HG03159 (cell line): ENCODE data around the gene SGSH.
"Not testable (repeated sequence)": the region's sequence is repeated elsewhere in the genome, so short reads cannot be mapped to it uniquely, and the experiment has no call there.

Experiments
- ATAC-seq: cut with Tn5 transposase; IDR thresholded peaks from one replicate; pipeline ENCODE4 v1.9.1; 2021; ENCODE audit warnings: mild to moderate bottlenecking, moderate library complexity; ENCODE audit not compliant: unreplicated experiment

SGSH gene

DNA sequence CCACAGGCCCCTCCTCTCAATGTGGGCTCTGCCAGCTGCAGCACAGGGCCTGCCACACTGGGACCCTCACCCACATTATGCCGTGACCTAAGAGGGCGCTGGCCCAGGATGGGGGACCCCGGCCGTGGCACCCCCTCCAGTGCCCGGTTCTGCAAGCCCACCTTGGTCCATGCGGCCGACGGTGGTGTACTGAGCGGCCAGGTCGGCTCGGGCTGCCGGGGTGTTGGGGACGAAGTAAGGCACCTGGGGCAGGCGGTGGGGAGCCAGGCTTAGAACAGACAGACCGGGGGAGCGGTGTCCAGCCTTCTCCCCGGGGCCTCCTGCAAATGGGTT, 6.5 kb downstream of the SGSH start:
- ATAC-seq = no peak

DNA sequence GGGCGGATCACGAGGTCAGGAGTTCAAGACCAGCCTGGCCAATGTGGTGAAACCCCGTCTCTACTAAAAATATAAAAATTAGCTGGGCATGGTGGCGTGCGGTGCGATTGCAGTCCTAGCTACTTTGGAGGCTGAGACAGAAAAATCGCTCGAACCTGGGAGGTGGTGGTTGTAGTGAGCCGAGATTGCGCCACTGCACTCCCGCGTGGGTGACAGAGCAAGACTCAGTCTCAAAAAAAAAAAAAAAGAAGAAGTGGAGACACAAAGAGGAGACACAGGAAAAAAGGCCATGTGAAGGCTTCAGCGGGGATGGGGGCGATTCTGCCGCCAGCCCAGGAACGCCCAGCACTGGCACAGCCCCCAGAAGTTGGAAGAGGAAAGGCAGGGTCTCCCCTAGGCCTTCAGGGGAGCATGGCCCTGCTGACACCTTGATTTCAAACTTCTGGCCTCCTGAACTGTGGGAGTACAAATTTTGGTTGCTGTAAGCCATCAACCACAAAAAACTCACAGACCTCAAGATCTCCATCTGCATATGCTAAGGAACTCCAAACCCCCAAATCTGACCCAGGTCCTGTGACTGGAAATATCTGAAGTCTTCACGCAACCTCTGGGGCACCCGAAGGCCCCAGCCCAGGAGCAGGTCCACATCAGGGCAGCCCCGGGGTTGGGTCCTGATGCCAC, 7.0 kb downstream of the SGSH start:
- no peak for ATAC-seq

GRCh38 chr17:80212511-80212910, 7.6 kb downstream of the SGSH start:
- ATAC-seq = no peak

DNA sequence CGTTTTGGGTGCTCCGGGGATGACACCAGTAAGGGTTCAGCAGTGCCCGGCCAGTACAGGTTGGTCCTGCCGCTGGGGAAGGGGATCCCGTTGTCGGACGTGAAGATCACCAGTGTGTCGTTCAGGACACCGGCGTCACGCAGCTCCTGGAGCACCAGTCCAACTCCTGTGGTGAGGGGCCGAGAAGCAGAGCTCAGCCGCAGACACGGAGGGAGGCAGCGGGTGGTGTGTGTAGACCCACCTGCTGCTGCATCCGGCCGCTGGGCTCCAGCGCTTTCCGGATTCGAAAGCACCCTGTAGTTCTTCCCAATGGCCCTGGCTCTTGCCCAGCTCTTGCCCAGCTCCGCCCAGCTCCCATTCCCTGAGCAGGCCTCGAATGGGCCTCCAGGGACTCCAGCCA, 8.0 kb downstream of the SGSH start:
- ATAC-seq = no peak

DNA sequence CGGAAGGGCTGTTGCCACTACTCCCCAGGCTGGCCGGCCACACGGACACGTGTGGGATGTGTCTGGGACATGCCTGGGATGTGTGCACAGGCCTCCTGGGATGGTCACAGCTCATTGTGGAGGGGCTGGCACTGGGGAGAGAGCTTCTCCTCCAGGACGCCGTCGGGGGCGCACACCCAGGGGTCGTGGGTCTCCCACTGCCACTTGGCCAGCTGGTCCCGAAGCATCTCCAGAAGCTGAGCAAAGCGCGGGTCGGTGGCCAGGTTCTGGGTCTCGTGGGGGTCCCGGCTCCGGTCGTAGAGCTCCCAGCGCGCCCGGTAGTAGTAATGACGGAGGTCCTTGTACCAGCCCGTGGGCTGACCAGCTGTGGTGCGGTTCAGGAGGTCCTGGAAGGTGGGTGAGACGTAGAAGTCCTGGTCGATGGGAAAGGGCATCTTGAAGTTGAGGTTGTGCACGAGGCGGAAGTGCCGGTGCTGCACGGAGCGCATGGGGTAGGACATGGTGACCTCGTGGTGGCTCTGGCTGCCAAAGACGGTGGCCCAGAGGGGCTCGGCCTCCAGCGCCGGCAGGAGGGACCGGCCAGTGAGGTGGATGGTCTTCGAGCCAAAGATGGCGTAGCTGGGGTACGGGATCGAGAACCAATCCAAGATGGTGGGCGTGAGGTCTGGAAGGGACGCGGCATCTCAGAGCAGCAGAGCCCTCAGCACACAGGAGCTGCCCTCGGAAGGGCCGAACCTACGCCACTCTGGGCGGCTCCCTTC, 9.6 kb downstream of the SGSH start:
- no peak for ATAC-seq

DNA sequence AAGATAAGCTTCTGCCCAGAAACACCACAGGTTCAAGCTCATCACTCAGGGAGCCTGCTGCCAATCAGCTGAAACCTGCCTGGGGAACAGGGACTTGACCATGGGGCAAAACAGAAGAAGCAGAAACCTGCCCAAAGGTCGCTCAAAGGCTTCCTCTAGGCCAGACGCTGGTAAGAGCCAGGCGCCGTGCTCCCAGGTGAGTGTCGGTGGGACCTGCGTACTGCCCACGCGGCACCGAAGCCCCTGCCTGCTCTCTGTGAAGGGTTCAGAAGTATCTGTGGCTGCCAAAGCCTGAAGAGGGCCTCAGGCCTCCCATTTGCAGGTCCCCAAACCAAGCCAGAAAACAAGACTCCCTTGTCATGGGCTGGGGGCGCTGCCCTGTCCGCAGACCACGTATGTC, 10.4 kb downstream of the SGSH start:
- no peak for ATAC-seq

GRCh38 chr17:80208050-80208449, 12.1 kb downstream of the SGSH start:
- ATAC-seq = no peak

DNA sequence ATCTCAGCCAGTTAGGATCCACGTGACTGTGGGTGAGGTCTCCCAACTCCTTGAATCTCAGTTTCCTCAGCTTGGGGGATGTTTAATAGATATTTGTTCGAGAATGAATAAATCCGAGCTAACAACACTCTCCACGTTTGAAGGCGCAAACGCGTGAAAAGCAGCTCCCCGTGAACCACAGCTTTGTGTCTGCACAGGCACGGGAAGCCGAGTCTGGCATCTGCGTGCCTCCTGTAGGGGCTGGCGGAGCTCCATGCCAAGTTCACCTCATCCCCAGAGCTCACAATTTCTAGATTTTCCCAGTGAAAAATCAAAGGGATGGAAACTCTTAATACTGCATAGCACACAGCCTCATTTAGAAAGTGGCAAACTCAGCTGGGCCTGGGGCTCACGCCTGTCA, 14.3 kb downstream of the SGSH start:
- ATAC-seq = no peak

- ATAC-seq = no peak
Observed at GRCh38 chr17:80204626-80205468, 15.3 kb downstream of the SGSH start.

- no peak for ATAC-seq
Observed at GRCh38 chr17:80203471-80203963, 16.6 kb downstream of the SGSH start.

- no peak for ATAC-seq
Observed at GRCh38 chr17:80202197-80202596, 17.9 kb downstream of the SGSH start.

DNA sequence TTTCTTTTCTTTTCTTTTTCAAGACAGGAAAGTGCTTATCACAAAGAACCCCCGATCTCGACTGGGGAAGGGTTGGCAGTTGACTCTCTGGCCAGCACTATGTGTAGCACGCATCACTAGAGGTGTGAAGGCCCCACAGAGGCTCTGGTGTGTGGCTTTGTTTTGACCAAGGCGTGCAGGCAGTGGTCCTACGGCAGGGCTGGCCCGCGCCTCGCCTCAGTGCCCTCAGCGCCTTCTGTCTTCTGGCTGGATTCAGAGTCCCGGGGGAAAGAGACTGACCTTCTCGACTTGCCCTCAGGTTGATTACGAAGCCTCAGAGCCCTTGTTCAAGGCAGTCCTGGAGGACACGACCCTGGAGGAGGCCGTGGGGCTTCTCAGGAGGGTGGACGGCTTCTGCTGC, 18.7 kb downstream of the SGSH start:
- no peak for ATAC-seq

DNA sequence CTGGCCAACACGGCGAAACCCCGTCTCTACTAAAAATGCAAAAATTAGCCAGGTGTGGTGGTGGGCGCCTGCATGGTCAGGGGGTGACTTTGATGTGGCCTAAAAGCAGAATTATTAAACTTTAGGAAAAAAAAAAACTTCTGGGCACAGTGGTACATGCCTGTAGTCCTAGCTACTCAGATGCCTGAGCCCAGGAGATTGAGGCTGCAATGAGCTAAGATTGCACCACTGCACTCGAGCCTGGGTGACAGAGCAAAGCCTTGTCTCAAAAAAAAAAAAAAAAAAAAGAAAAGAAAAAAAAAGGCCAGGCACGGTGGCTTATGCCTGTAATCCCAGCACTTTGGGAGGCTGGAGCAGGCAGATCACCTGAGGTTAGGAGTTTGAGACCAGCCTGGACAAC, 20.8 kb downstream of the SGSH start:
- not testable (repeated sequence) for ATAC-seq

- no peak for ATAC-seq
Observed at GRCh38 chr17:80198144-80198661, 21.9 kb downstream of the SGSH start.

DNA sequence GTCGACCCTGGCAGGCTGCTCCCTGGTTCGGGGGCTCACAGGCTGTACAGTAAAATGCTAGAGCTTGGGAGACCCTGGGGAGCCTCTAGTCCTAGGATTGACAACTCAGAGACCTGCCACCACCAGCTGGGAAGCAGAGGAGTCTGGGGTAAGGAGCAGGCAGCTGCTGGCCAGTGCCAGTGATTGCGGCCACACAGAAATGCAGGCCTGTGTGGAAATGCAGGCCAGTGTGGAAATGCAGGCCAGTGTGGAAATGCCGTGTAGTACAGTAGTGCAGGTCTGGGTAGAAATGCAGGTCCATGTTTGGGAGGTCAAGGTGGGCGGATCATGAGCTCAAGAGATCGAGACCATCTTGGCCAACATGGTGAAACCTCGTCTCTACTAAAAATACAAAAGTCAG, 23.5 kb downstream of the SGSH start:
- no peak for ATAC-seq

DNA sequence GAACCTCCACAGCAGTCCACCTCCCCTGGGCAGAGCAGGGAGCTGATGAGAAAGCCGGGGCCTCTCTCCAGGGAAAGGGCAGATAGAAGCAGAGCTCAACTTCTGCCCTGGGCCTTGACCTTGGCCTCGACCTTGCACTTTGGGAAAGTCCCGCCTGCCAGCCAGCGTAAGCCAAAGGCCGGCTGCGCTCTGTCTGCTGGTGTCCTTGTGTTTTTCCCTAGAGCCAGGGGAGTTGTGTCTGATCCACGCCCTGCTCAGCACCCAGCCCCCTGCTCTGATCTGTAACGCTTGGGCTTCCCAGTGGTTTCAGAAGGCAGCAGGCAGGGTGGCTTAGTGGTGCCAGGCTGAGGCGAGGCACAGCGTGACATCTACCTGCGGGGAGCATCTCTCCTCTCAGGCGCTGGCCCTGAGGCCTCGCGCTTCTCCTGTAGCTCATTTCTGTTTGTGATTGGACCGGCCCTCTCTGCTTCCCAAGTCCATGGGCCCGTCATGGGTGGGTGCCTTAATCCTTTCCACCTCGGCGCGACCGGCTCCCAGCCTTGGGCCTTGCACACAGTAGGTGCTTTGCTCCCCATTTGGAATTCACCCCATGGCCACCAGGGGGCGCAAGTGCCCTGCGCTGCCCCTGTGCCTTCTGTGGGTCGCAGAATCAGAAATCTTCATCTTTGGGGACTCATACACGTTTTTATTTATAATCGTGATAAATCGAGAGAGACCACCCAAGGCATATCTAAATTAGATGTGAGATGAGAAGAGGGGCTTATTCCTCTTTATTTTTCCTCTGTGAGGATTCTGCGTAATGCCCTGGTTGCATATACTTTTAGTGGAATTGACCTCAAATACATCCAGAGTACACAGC, 24.2 kb downstream of the SGSH start:
- ATAC-seq = no peak

- no peak for ATAC-seq
Observed at GRCh38 chr17:80195141-80195540, 25.0 kb downstream of the SGSH start.

- no peak for ATAC-seq
Observed at GRCh38 chr17:80191865-80192661, 28.1 kb downstream of the SGSH start.

GRCh38 chr17:80191192-80191591, 28.9 kb downstream of the SGSH start:
- no peak for ATAC-seq

DNA sequence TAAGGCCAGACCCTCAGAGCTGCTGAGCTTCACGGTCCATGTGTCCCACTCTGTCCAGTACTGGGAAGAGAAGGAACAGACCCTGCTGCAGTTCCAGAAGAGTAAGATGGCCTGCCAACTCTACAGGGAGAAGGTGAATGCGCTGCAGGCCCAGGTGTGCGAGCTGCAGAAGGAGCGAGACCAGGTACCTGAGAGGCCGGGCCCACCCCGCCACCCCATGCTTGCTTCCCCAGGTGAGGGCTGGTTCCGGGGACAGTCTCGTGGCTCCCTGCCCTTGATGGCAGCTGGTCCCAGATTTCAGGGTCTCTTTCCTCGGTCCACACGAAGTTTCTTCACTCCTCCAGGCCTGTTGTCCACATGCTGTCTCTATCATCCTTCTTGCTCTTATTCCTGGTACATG, 29.4 kb downstream of the SGSH start:
- no peak for ATAC-seq
